ENCODE data around the gene S100A9.

Gene S100A9

GRCh38 chr1:153401461-153401860 lies 43.8 kb downstream of the S100A9 start:
- no peak for ATAC-seq
- TF ChIP-seq ISL1 (CRISPR knock-in tag; IDR thresholded peaks at IDR 0.05) (no peak), ZFP3 (CRISPR knock-in tag; IDR thresholded peaks at IDR 0.05) (no peak), SNAI2 (CRISPR knock-in tag; IDR thresholded peaks at IDR 0.05) (no peak), ESRRG (CRISPR knock-in tag; IDR thresholded peaks at IDR 0.05) (no peak), ZFP30 (CRISPR knock-in tag; IDR thresholded peaks at IDR 0.05) (no peak), ARNTL (CRISPR knock-in tag; IDR thresholded peaks at IDR 0.05; ENCODE audit: borderline replicate concordance, low read depth) (no peak), CREB5 (CRISPR knock-in tag; IDR thresholded peaks at IDR 0.05; ENCODE audit: low read depth) (no peak), ZC3H10 (CRISPR knock-in tag; IDR thresholded peaks at IDR 0.05) (no peak), PATZ1 (CRISPR knock-in tag; IDR thresholded peaks at IDR 0.05; ENCODE audit: borderline replicate concordance) (no peak)

GRCh38 chr1:153402226-153402625 lies 44.6 kb downstream of the S100A9 start:
- TF ChIP-seq ZC3H10 (CRISPR knock-in tag; IDR thresholded peaks at IDR 0.05) (no peak), ESRRG (CRISPR knock-in tag; IDR thresholded peaks at IDR 0.05) (no peak), OSR1 (CRISPR knock-in tag; IDR thresholded peaks at IDR 0.05) (no peak), ZNF8 (CRISPR knock-in tag; IDR thresholded peaks at IDR 0.05) (no peak), TCF4 (CRISPR knock-in tag; IDR thresholded peaks at IDR 0.05; ENCODE audit: borderline replicate concordance) (no peak), TOX (CRISPR knock-in tag; IDR thresholded peaks at IDR 0.05; ENCODE audit: borderline replicate concordance) (no peak), TSHZ2 (CRISPR knock-in tag; IDR thresholded peaks at IDR 0.05) (no peak)
- no peak for ATAC-seq

GRCh38 chr1:153403421-153404085 lies 45.9 kb downstream of the S100A9 start:
- no peak for ATAC-seq
- no peak for TF ChIP-seq ZFP30 (CRISPR knock-in tag; IDR thresholded peaks at IDR 0.05)
- TF ChIP-seq OSR1 (CRISPR knock-in tag; IDR thresholded peaks at IDR 0.05) = no peak
- no peak for TF ChIP-seq BACH2 (CRISPR knock-in tag; IDR thresholded peaks at IDR 0.05; ENCODE audit: borderline replicate concordance)
- no peak for TF ChIP-seq GLIS3 (CRISPR knock-in tag; IDR thresholded peaks at IDR 0.05)
- TF ChIP-seq ZNF8 (CRISPR knock-in tag; IDR thresholded peaks at IDR 0.05) = no peak
- no peak for TF ChIP-seq CREB5 (CRISPR knock-in tag; IDR thresholded peaks at IDR 0.05; ENCODE audit: low read depth)
- no peak for TF ChIP-seq ZC3H10 (CRISPR knock-in tag; IDR thresholded peaks at IDR 0.05)
- no peak for TF ChIP-seq SNAI2 (CRISPR knock-in tag; IDR thresholded peaks at IDR 0.05)
- no peak for TF ChIP-seq PATZ1 (CRISPR knock-in tag; IDR thresholded peaks at IDR 0.05; ENCODE audit: borderline replicate concordance)
- no peak for TF ChIP-seq ISL1 (CRISPR knock-in tag; IDR thresholded peaks at IDR 0.05)

- no peak; the same call in 2 of the 3 replicates for ATAC-seq
- TF ChIP-seq PATZ1 (CRISPR knock-in tag; IDR thresholded peaks at IDR 0.05; ENCODE audit: borderline replicate concordance) (no peak), ZNF565 (CRISPR knock-in tag; conservative IDR thresholded peaks at IDR 0.05; ENCODE audit: low read depth) (no peak), ZFP30 (CRISPR knock-in tag; IDR thresholded peaks at IDR 0.05) (no peak), ZFP3 (CRISPR knock-in tag; IDR thresholded peaks at IDR 0.05) (no peak), RARB (CRISPR knock-in tag; IDR thresholded peaks at IDR 0.05) (no peak), PPARA (CRISPR knock-in tag; IDR thresholded peaks at IDR 0.05; ENCODE audit: borderline replicate concordance) (no peak), ZC3H10 (CRISPR knock-in tag; IDR thresholded peaks at IDR 0.05) (no peak), TSHZ2 (CRISPR knock-in tag; IDR thresholded peaks at IDR 0.05) (no peak)
These were observed 46.5 kb downstream of the S100A9 start for GRCh38 chr1:153404086-153404635.

Data from SK-N-SH treated with all-trans-retinoic acid at 6 μM for 48 hours (cell line).